ENCODE results near the gene RTEL1.
A peak's percentile ranks its signal among the peaks of the same experiment; 100 is the strongest.

The RTEL1 gene

DNA sequence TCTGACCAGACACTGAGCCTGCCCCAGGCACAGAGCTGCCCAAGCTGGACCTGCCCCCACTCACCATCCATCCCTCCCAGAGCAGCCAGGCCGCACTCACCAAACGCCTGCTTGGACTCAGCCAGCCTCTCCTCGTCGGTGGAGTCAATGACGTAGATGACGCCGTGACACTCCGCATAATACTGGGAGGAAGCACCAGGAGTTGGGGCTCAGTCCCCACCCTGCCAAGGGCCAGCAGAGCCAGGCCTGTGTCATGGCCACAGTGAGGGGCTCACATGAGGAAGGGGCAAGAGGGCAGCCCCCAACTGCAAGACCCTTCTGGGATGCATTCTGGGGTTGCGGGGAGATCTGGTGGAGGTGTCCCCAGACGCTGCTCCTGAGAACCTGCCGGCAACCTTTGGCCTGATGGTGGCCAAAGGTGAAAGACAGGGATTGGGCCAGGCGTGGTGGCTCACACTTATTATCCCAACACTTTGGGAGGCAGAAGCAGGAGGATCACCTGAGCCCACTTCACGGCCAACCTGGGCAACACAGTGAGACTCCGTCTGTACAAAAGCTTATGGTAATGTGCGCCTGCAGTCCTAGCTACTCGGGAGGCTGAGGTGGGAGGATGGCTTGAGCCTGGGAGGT is 44.0 kb downstream of the RTEL1 start:
- Histone ChIP-seq H3K9ac (ENCODE audit: low read depth, low read length) (no peak overlapping the region), H3K9me3 (ENCODE audit: insufficient read depth, low read depth, low read length) (no peaks in the 10 kb centered on the region), H3K27me3 (ENCODE audit: insufficient read depth, low read length) (no peaks in the 10 kb centered on the region), H3K4me3 (ENCODE audit: low read length) (no peak overlapping the region), H3K27ac (ENCODE audit: low read length) (no peak overlapping the region), H3K36me3 (ENCODE audit: insufficient read depth, low read depth, low read length) (peaks cover 26% of the 10 kb centered on the region), H3K4me1 (ENCODE audit: insufficient read depth, low read length) (peaks cover 4% of the 10 kb centered on the region; the same call in 1 of the 2 replicates)

- H3K4me3 ChIP-seq (ENCODE audit: low read length), result no peak overlapping the region
- H3K9me3 ChIP-seq (ENCODE audit: insufficient read depth, low read depth, low read length), result no peaks in the 10 kb centered on the region
- no peak overlapping the region for H3K27ac ChIP-seq (ENCODE audit: low read length)
- no peaks in the 10 kb centered on the region for H3K27me3 ChIP-seq (ENCODE audit: insufficient read depth, low read length)
- H3K4me1 ChIP-seq (ENCODE audit: insufficient read depth, low read length), result peaks cover 4% of the 10 kb centered on the region; the same call in 1 of the 2 replicates
- no peak overlapping the region for H3K9ac ChIP-seq (ENCODE audit: low read depth, low read length)
- peaks cover 26% of the 10 kb centered on the region for H3K36me3 ChIP-seq (ENCODE audit: insufficient read depth, low read depth, low read length)
These were observed 44.8 kb downstream of the RTEL1 start for GRCh38 chr20:63702751-63703470.

DNA sequence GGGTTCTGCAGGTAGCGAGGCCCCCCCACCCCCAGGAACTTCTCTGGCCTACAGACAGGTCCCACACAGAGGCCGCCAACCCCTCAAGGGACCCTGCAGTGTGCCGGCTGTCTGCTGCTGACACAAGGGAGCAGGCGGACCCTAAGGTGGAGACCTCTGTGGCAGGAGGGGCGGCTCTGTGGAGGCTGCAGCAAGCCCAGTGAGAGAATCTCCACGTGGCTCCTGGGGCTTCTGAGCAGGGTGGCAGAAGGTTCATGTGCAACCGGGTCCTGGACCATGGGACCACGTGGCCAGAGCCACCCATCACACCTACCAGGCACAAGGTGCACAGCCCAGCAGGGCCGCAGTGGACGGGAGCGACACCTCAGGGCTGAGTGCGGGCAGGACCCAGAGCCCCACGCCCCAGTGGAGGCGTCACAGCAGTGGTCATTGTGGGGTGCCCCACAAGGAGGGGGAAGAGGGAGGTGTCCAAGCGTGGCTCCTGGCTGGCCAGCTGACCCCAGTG is 45.4 kb downstream of the RTEL1 start:
- H3K27ac ChIP-seq (ENCODE audit: low read length), result no peak overlapping the region
- peaks cover 26% of the 10 kb centered on the region for H3K36me3 ChIP-seq (ENCODE audit: insufficient read depth, low read depth, low read length)
- H3K4me3 ChIP-seq (ENCODE audit: low read length), result no peak overlapping the region
- H3K27me3 ChIP-seq (ENCODE audit: insufficient read depth, low read length), result no peaks in the 10 kb centered on the region
- no peak overlapping the region for H3K9ac ChIP-seq (ENCODE audit: low read depth, low read length)
- no peaks in the 10 kb centered on the region for H3K9me3 ChIP-seq (ENCODE audit: insufficient read depth, low read depth, low read length)
- H3K4me1 ChIP-seq (ENCODE audit: insufficient read depth, low read length), result peaks cover 4% of the 10 kb centered on the region; the same call in 1 of the 2 replicates

GRCh38 chr20:63703976-63704748 is 46.0 kb downstream of the RTEL1 start:
- no peak overlapping the region for H3K9ac ChIP-seq (ENCODE audit: low read depth, low read length)
- peaks cover 4% of the 10 kb centered on the region; the same call in 1 of the 2 replicates for H3K4me1 ChIP-seq (ENCODE audit: insufficient read depth, low read length)
- peaks cover 30% of the 10 kb centered on the region for H3K36me3 ChIP-seq (ENCODE audit: insufficient read depth, low read depth, low read length)
- no peak overlapping the region for H3K4me3 ChIP-seq (ENCODE audit: low read length)
- H3K27me3 ChIP-seq (ENCODE audit: insufficient read depth, low read length), result no peaks in the 10 kb centered on the region
- no peak overlapping the region for H3K27ac ChIP-seq (ENCODE audit: low read length)
- no peaks in the 10 kb centered on the region for H3K9me3 ChIP-seq (ENCODE audit: insufficient read depth, low read depth, low read length)

GRCh38 chr20:63704749-63705117 is 46.6 kb downstream of the RTEL1 start:
- no peak overlapping the region for H3K4me3 ChIP-seq (ENCODE audit: low read length)
- H3K4me1 ChIP-seq (ENCODE audit: insufficient read depth, low read length), result peaks cover 4% of the 10 kb centered on the region; the same call in 1 of the 2 replicates
- no peaks in the 10 kb centered on the region for H3K9me3 ChIP-seq (ENCODE audit: insufficient read depth, low read depth, low read length)
- H3K27ac ChIP-seq (ENCODE audit: low read length), result no peak overlapping the region
- H3K9ac ChIP-seq (ENCODE audit: low read depth, low read length), result no peak overlapping the region
- no peaks in the 10 kb centered on the region for H3K27me3 ChIP-seq (ENCODE audit: insufficient read depth, low read length)
- peaks cover 34% of the 10 kb centered on the region for H3K36me3 ChIP-seq (ENCODE audit: insufficient read depth, low read depth, low read length)

- peaks cover 4% of the 10 kb centered on the region; the same call in 1 of the 2 replicates for H3K4me1 ChIP-seq (ENCODE audit: insufficient read depth, low read length)
- H3K9ac ChIP-seq (ENCODE audit: low read depth, low read length), result no peak overlapping the region
- H3K27ac ChIP-seq (ENCODE audit: low read length), result no peak overlapping the region
- no peaks in the 10 kb centered on the region for H3K27me3 ChIP-seq (ENCODE audit: insufficient read depth, low read length)
- no peak overlapping the region for H3K4me3 ChIP-seq (ENCODE audit: low read length)
- no peaks in the 10 kb centered on the region for H3K9me3 ChIP-seq (ENCODE audit: insufficient read depth, low read depth, low read length)
- H3K36me3 ChIP-seq (ENCODE audit: insufficient read depth, low read depth, low read length), result peaks cover 36% of the 10 kb centered on the region
These were observed 47.3 kb downstream of the RTEL1 start for GRCh38 chr20:63705232-63706026.

- H3K4me1 ChIP-seq (ENCODE audit: insufficient read depth, low read length), result peaks cover 4% of the 10 kb centered on the region; the same call in 1 of the 2 replicates
- H3K9me3 ChIP-seq (ENCODE audit: insufficient read depth, low read depth, low read length), result no peaks in the 10 kb centered on the region
- H3K27me3 ChIP-seq (ENCODE audit: insufficient read depth, low read length), result no peaks in the 10 kb centered on the region
- H3K9ac ChIP-seq (ENCODE audit: low read depth, low read length), result no peak overlapping the region
- H3K27ac ChIP-seq (ENCODE audit: low read length), result no peak overlapping the region
- peaks cover 44% of the 10 kb centered on the region for H3K36me3 ChIP-seq (ENCODE audit: insufficient read depth, low read depth, low read length)
- H3K4me3 ChIP-seq (ENCODE audit: low read length), result peak overlapping the region; percentile 84
These were observed 48.0 kb downstream of the RTEL1 start for GRCh38 chr20:63706027-63706695.

GRCh38 chr20:63706852-63707557 is 48.9 kb downstream of the RTEL1 start:
- no peak overlapping the region for H3K27ac ChIP-seq (ENCODE audit: low read length)
- H3K4me1 ChIP-seq (ENCODE audit: insufficient read depth, low read length), result peaks cover 4% of the 10 kb centered on the region; the same call in 1 of the 2 replicates
- peak overlapping the region; percentile 84 for H3K4me3 ChIP-seq (ENCODE audit: low read length)
- H3K27me3 ChIP-seq (ENCODE audit: insufficient read depth, low read length), result no peaks in the 10 kb centered on the region
- H3K9me3 ChIP-seq (ENCODE audit: insufficient read depth, low read depth, low read length), result no peaks in the 10 kb centered on the region
- H3K9ac ChIP-seq (ENCODE audit: low read depth, low read length), result peak overlapping the region; percentile 76; the same call in 1 of the 2 replicates
- peaks cover 52% of the 10 kb centered on the region for H3K36me3 ChIP-seq (ENCODE audit: insufficient read depth, low read depth, low read length)

DNA sequence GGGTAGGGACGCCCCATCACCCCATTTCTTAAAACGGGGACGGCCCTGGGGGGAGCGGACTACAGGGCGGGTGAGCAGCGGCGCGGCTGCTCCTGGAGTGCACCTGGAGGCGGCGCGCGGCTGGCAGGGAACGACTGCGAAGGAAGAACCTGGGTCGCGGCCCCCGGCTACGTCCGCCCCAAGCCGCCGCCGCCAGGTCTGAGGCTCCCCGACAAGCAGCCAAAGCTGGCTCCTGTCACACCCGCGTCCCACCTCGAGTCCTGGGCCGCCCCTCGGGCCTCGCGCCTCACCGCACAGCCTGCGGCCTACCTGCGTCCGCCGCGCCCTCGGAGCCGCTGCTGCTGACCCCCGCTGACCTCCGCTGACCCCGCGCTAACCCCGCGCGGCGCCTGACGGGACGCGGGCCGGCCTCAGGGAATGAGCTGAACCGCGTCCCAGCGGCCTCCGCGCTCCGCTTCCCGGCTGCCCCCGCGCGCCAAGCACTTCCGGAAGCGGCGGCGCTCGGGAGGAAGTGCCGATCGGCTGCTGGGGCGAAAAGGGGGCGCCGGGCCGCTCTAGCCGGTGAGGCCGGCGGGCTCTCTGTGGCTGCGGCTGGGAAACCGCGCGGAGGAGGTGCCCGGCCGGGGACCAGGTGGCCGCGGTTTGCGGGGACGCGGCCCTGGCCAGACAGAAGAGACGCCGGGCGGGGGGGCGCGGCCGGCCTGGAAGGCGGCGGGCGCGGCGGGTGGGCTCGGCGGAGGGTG is 49.6 kb downstream of the RTEL1 start, which contains the start of the genes ARFRP1 and ZGPAT:
ARFRP1 (minus strand) TSS at position 419 of the 743 bp plus-strand sequence. CDS start 885 bp downstream, outside the sequence.
ZGPAT (plus strand) TSS at position 482 of the 743 bp plus-strand sequence. CDS start 542 bp downstream, outside the sequence.
- H3K9me3 ChIP-seq (ENCODE audit: insufficient read depth, low read depth, low read length), result no peaks in the 10 kb centered on the region
- no peak within 1 kb of the TSS for H3K27ac ChIP-seq (ENCODE audit: low read length)
- H3K27me3 ChIP-seq (ENCODE audit: insufficient read depth, low read length), result no peaks in the 10 kb centered on the region
- H3K4me1 ChIP-seq (ENCODE audit: insufficient read depth, low read length), result peaks cover 4% of the 10 kb centered on the region; the same call in 1 of the 2 replicates
- peak within 1 kb of the TSS; percentile 84 for H3K4me3 ChIP-seq (ENCODE audit: low read length)
- H3K36me3 ChIP-seq (ENCODE audit: insufficient read depth, low read depth, low read length), result peaks cover 59% of the 10 kb centered on the region
- peak within 1 kb of the TSS; percentile 76; the same call in 1 of the 2 replicates for H3K9ac ChIP-seq (ENCODE audit: low read depth, low read length)

Measured in iPS-20b (cell line).